ENCODE results near the gene REV3L.
A peak's percentile ranks its signal among the peaks of the same experiment; 100 is the strongest.
"Not testable (repeated sequence)": the region's sequence is repeated elsewhere in the genome, so short reads cannot be mapped to it uniquely, and the experiment has no call there.

REV3L gene

DNA sequence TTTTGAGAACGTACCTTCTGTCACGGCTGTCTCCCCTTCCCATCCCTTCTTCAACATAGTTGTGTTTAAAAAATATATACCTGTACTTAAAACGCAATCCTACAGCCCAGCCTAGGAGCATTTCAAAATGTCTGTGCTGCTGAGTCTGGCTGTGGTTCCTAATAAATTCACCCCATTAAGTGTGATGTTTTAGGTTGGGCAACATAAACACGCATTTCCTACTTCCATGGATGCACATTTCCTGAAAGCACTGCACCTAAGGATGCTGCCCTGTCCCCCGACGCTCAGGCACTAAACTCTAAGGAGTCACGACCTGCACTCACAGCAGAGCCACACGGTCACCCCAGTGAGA, 1.2 kb downstream of the REV3L start:
- Histone ChIP-seq H3K9ac (peak overlapping the region; percentile 28), H3K4me3 (ENCODE audit: low read depth, low read length) (peak overlapping the region; percentile 91), H2AFZ (peak overlapping the region; percentile 89), H3K4me2 (ENCODE audit: low read length) (peak overlapping the region; percentile 84), H3K79me2 (peaks cover 24% of the 10 kb centered on the region), H3K27me3 (ENCODE audit: control insufficient read depth, insufficient read depth, low read length) (no peaks in the 10 kb centered on the region), H3K4me1 (peaks cover 34% of the 10 kb centered on the region), H3K27ac (peak overlapping the region; percentile 97), H3K9me3 (ENCODE audit: control insufficient read depth, low read length) (no peaks in the 10 kb centered on the region), H3K36me3 (ENCODE audit: control insufficient read depth, insufficient read depth, low read length) (no peaks in the 10 kb centered on the region)
- TF ChIP-seq, protein P1, sequence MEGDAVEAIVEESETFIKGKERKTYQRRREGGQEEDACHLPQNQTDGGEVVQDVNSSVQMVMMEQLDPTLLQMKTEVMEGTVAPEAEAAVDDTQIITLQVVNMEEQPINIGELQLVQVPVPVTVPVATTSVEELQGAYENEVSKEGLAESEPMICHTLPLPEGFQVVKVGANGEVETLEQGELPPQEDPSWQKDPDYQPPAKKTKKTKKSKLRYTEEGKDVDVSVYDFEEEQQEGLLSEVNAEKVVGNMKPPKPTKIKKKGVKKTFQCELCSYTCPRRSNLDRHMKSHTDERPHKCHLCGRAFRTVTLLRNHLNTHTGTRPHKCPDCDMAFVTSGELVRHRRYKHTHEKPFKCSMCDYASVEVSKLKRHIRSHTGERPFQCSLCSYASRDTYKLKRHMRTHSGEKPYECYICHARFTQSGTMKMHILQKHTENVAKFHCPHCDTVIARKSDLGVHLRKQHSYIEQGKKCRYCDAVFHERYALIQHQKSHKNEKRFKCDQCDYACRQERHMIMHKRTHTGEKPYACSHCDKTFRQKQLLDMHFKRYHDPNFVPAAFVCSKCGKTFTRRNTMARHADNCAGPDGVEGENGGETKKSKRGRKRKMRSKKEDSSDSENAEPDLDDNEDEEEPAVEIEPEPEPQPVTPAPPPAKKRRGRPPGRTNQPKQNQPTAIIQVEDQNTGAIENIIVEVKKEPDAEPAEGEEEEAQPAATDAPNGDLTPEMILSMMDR (IDR thresholded peaks at IDR 0.05): no peak

DNA sequence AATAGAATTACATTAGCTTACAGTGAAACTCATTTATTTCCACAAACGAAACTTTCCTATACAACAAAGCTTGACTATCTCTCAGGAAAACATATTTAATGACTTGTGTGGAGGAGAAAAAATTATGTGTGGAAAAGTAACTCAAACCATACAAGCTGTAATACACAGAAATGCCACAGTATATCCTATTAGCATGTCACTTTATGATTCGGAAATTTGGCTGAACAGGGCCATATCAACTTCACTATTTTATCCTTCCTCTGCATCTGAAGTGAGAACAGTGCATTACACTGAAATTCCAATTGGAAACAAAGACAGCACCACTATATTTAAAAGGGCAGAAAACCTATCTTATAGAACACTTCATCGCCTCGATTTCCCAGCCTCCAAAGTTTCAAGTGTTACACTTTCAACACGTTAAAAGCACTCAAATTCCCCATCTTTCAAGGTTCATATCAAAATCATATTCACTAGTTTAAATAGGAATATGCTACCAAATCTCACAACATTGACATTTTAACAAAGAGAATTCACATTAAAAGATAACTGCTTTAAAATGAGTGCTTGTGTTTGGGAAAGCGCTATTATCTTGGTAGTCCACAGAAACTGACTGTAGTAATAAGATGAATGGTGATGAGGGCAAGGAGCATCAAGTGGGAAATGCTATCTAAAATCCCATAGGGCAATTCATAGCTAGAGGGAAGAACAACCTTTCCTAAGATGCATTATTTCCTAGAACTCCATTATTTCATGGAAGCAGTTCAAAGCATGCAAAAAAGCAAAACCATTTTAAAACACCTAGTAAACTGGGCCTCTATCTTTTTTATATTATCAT, 1.8 kb downstream of the REV3L start:
- Histone ChIP-seq H3K4me2 (ENCODE audit: low read length) (peak overlapping the region; percentile 84), H3K27me3 (ENCODE audit: control insufficient read depth, insufficient read depth, low read length) (no peaks in the 10 kb centered on the region), H3K4me1 (peaks cover 28% of the 10 kb centered on the region), H3K27ac (peak overlapping the region; percentile 97), H3K79me2 (peaks cover 26% of the 10 kb centered on the region), H3K9ac (no peak overlapping the region), H3K4me3 (ENCODE audit: low read depth, low read length) (peak overlapping the region; percentile 91), H3K9me3 (ENCODE audit: control insufficient read depth, low read length) (no peaks in the 10 kb centered on the region), H3K36me3 (ENCODE audit: control insufficient read depth, insufficient read depth, low read length) (no peaks in the 10 kb centered on the region), H2AFZ (peak overlapping the region; percentile 89)
- TF ChIP-seq, protein P1 (IDR thresholded peaks at IDR 0.05): no peak

DNA sequence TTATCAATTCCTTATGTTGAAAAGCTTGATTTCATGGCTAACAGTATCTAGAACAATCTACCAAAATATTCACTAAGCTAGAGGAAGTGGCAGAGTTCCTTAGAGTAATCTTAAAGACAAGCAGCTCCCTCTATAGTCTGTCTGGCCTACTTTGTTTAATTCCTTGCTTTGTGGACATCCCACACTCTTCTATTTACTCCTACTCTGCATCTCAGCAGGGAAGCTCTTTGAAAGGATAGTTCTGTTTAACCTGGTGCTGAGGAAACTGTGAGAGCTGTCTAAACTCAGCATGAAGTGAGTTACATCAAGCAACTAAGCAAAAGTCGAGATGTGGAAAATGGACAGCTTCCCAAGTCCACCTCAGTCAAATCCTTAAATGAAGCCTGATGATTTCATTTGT, 4.3 kb downstream of the REV3L start:
- Histone ChIP-seq H3K9ac (no peak overlapping the region), H3K27ac (no peak overlapping the region), H2AFZ (no peak overlapping the region), H3K36me3 (ENCODE audit: control insufficient read depth, insufficient read depth, low read length) (no peaks in the 10 kb centered on the region), H3K79me2 (peaks cover 33% of the 10 kb centered on the region), H3K4me2 (ENCODE audit: low read length) (no peak overlapping the region), H3K27me3 (ENCODE audit: control insufficient read depth, insufficient read depth, low read length) (no peaks in the 10 kb centered on the region), H3K4me3 (ENCODE audit: low read depth, low read length) (no peak overlapping the region), H3K9me3 (ENCODE audit: control insufficient read depth, low read length) (no peaks in the 10 kb centered on the region), H3K4me1 (peaks cover 23% of the 10 kb centered on the region)
- TF ChIP-seq, protein P1 (IDR thresholded peaks at IDR 0.05): peak; percentile 40

DNA sequence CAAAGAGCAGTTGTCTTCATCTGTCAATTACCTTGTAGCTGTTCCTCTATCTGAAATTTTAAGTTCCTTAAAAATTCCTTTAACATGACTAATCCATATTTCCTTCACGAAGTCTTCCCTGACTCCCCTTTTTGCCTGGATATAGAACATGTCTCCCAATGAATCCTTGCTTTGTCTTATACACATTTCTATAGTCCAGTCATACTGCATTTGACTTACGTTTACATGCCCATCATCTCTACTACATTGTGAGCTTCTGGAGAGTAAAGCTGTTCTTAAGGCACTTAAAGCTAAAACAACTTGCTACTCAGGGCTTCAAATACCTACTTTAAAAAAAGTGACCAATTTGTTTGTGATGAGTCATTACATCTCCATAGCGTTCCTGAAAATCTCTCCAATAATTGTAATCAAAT, 4.9 kb downstream of the REV3L start:
- Histone ChIP-seq H3K27ac (no peak overlapping the region), H3K9me3 (ENCODE audit: control insufficient read depth, low read length) (no peaks in the 10 kb centered on the region), H3K36me3 (ENCODE audit: control insufficient read depth, insufficient read depth, low read length) (no peaks in the 10 kb centered on the region), H3K4me3 (ENCODE audit: low read depth, low read length) (no peak overlapping the region), H3K4me2 (ENCODE audit: low read length) (no peak overlapping the region), H2AFZ (no peak overlapping the region), H3K27me3 (ENCODE audit: control insufficient read depth, insufficient read depth, low read length) (no peaks in the 10 kb centered on the region), H3K9ac (no peak overlapping the region), H3K4me1 (peaks cover 23% of the 10 kb centered on the region), H3K79me2 (peaks cover 35% of the 10 kb centered on the region)
- TF ChIP-seq, protein P1 (IDR thresholded peaks at IDR 0.05): no peak

DNA sequence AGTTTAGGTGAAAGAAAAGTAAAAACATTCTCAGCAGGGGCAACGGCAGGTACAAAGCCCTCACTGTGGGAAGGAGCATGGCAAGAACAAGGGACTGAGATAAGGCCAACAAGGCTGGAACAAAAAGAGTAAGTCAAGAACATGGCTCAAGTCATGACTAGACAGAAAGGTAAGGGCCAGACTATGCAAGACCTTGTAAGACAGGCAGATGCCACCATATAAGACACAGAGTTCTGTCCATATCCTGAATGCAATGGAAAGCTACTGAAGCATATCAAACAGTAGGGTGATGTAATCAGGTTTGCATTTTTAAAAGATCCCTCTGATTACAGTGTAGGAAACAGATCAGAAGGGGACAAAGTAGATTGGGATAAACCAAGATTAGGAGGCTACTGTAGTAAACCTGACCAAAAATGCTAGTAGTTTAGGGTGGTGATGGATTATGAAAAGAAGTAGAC, 5.5 kb downstream of the REV3L start:
- Histone ChIP-seq H3K4me3 (ENCODE audit: low read depth, low read length) (no peak overlapping the region), H3K27me3 (ENCODE audit: control insufficient read depth, insufficient read depth, low read length) (no peaks in the 10 kb centered on the region), H3K27ac (no peak overlapping the region), H3K9ac (no peak overlapping the region), H2AFZ (no peak overlapping the region), H3K4me1 (peaks cover 23% of the 10 kb centered on the region), H3K79me2 (peaks cover 37% of the 10 kb centered on the region), H3K36me3 (ENCODE audit: control insufficient read depth, insufficient read depth, low read length) (no peaks in the 10 kb centered on the region), H3K4me2 (ENCODE audit: low read length) (no peak overlapping the region), H3K9me3 (ENCODE audit: control insufficient read depth, low read length) (no peaks in the 10 kb centered on the region)
- TF ChIP-seq, protein P1 (IDR thresholded peaks at IDR 0.05): no peak

DNA sequence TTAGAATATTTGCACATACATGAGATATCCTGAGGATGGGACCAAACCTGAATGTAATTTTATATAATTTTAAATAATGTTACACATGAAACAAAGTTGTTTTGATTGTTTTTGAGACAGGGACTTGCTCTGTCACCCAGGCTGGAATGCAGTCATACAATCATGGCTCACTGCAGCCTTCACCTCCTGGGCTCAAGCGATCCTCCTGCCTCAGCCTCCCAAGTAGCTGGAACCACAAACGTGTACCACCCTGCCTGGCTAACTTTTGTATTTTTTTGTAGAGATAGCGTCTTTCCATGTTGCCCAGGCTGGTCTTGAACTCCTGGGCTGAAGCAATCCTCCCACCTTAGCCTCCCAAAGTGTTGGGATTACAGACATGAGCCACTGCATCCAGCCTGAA, 7.0 kb downstream of the REV3L start:
- Histone ChIP-seq H3K4me1 (peaks cover 18% of the 10 kb centered on the region), H3K79me2 (peaks cover 39% of the 10 kb centered on the region)
- not testable (repeated sequence) for H3K27me3 ChIP-seq (ENCODE audit: control insufficient read depth, insufficient read depth, low read length); H3K4me3 ChIP-seq (ENCODE audit: low read depth, low read length); H3K4me2 ChIP-seq (ENCODE audit: low read length); H3K36me3 ChIP-seq (ENCODE audit: control insufficient read depth, insufficient read depth, low read length); H3K9ac ChIP-seq; H2AFZ ChIP-seq; H3K27ac ChIP-seq; H3K9me3 ChIP-seq (ENCODE audit: control insufficient read depth, low read length)
